CD14-positive monocyte (primary cell): ENCODE data around the gene KRTAP5-4. TPM values are rescaled to one million over a fixed set of nuclear protein-coding genes. Genes with fewer than 3 reads are reported as not detected.

Source experiments
- DNase-seq, 3 donors: peaks; one replicate each; pipeline ENCODE4 v3.0.0-alpha.2; 2011 to 2022
- H2AFZ ChIP-seq: 2 replicates; pipeline ENCODE4 v1.6.0; 2012; ENCODE audit warnings: mild to moderate bottlenecking, low read depth, low read length, inconsistent platforms; ENCODE audit not compliant: insufficient read depth, poor library complexity, severe bottlenecking
- H3K27ac ChIP-seq, 2 donors: 1 replicate in 1 of 2; 2 replicates in 1 of 2; pipeline ENCODE4 v1.5.1; 2012 to 2013; ENCODE audit warnings: low read length in 2 of 2, control low read depth in 1 of 2, inconsistent platforms in 1 of 2, low read depth in 1 of 2, mild to moderate bottlenecking in 1 of 2
- H3K27me3 ChIP-seq, 2 donors: one replicate each; pipeline versions ENCODE4 v1.6.0 to v1.6.1; 2011 to 2013; ENCODE audit warnings: low read length in 2 of 2; ENCODE audit not compliant: control insufficient read depth in 2 of 2, insufficient read depth in 2 of 2
- H3K36me3 ChIP-seq, 2 donors: replicated peaks in 1 of 2; 1 replicate in 1 of 2; 2 replicates in 1 of 2; pipeline versions ENCODE4 v1.5.1 to v1.6.1; 2012 to 2013; ENCODE audit warnings: low read length in 2 of 2, control low read depth in 1 of 2, inconsistent platforms in 1 of 2, mild to moderate bottlenecking in 1 of 2; ENCODE audit not compliant: insufficient read depth in 2 of 2, control insufficient read depth in 1 of 2
- H3K4me1 ChIP-seq, 2 donors: 1 replicate in 1 of 2; 2 replicates in 1 of 2; pipeline versions ENCODE4 v1.5.1 to v1.6.1; 2012 to 2013; ENCODE audit warnings: low read length in 2 of 2, control low read depth in 1 of 2, inconsistent platforms in 1 of 2, mild to moderate bottlenecking in 1 of 2, moderate library complexity in 1 of 2; ENCODE audit not compliant: insufficient read depth in 2 of 2, control insufficient read depth in 1 of 2
- H3K4me2 ChIP-seq: replicated peaks from 2 replicates; pipeline ENCODE3; 2012; ENCODE audit warnings: low read length, moderate library complexity, mild to moderate bottlenecking; ENCODE audit not compliant: poor library complexity, severe bottlenecking; ENCODE audit errors: extremely low read depth
- H3K4me3 ChIP-seq, 3 experiments: fragments of 200-600 bp in 1 of 3; sonication (generic) in 1 of 3; replicated peaks in 1 of 3; 1 replicate in 2 of 3; 2 replicates in 1 of 3; pipeline ENCODE4 v1.5.1; 2011 to 2013; ENCODE audit warnings: low read length in 3 of 3, mild to moderate bottlenecking in 3 of 3, control low read depth in 2 of 3, low read depth in 2 of 3, inconsistent platforms in 1 of 3, moderate library complexity in 1 of 3
- H3K79me2 ChIP-seq: 2 replicates; pipeline ENCODE4 v1.6.0; 2012; ENCODE audit warnings: mild to moderate bottlenecking, control low read depth, inconsistent platforms, low read length, moderate library complexity; ENCODE audit not compliant: insufficient read depth
- H3K9ac ChIP-seq: 2 replicates; pipeline ENCODE4 v1.6.0; 2017; ENCODE audit warnings: low read length, mild to moderate bottlenecking; ENCODE audit not compliant: insufficient read depth, poor library complexity, severe bottlenecking
- H3K9me3 ChIP-seq, 2 donors: replicated peaks in 1 of 2; 1 replicate in 1 of 2; 2 replicates in 1 of 2; pipeline versions ENCODE4 v1.5.1 to v1.6.1; 2012 to 2013; ENCODE audit warnings: low read length in 2 of 2, control low read depth in 1 of 2; ENCODE audit not compliant: control insufficient read depth in 1 of 2, insufficient read depth in 1 of 2
- H4K20me1 ChIP-seq: 2 replicates; pipeline ENCODE4 v1.6.0; 2012; ENCODE audit warnings: mild to moderate bottlenecking, low read length, control low read depth, moderate library complexity; ENCODE audit not compliant: insufficient read depth
- H3K27ac Mint-ChIP-seq, 7 donors: one replicate each; pipeline ENCODE4 v1.8.0; 2020; ENCODE audit warnings: mild to moderate bottlenecking in 7 of 7, mixed read lengths in 7 of 7, moderate library complexity in 6 of 7, inconsistent platforms in 2 of 7
- H3K27me3 Mint-ChIP-seq, 3 donors: one replicate each; pipeline ENCODE4 v1.8.0; 2021 to 2022; ENCODE audit warnings: low read depth in 3 of 3, mild to moderate bottlenecking in 3 of 3, mixed read lengths in 3 of 3, moderate library complexity in 3 of 3, inconsistent platforms in 1 of 3
- H3K36me3 Mint-ChIP-seq, 2 donors: one replicate each; pipeline ENCODE4 v1.8.0; 2020; ENCODE audit warnings: mixed read lengths in 2 of 2, inconsistent platforms in 1 of 2, mild to moderate bottlenecking in 1 of 2
- H3K4me1 Mint-ChIP-seq: one replicate; pipeline ENCODE4 v1.8.0; 2020; ENCODE audit warnings: mild to moderate bottlenecking, mixed read lengths
- H3K4me3 Mint-ChIP-seq, 2 donors: one replicate each; pipeline ENCODE4 v1.8.0; 2020; ENCODE audit warnings: mild to moderate bottlenecking in 2 of 2, mixed read lengths in 2 of 2, moderate library complexity in 1 of 2
- H3K9me3 Mint-ChIP-seq, 7 donors: one replicate each; pipeline ENCODE4 v1.8.0; 2020 to 2022; ENCODE audit warnings: mixed read lengths in 7 of 7, mild to moderate bottlenecking in 6 of 7, moderate library complexity in 6 of 7, inconsistent platforms in 2 of 7
- WGBS: methylation state at CpG from one replicate; pipeline ENCODE4 v1.1.5; 2013; ENCODE audit warnings: missing lambda C conversion rate; ENCODE audit not compliant: insufficient coverage; 5-methylcytosine and 5-hydroxymethylcytosine counted together
- intact Hi-C, 2 donors: fragments of 100-400 bp; cut with micrococcal nuclease; formaldehyde crosslinking; loops; one replicate each; pipeline versions ENCODE4 v1.15.0 to v1.15.1; 2023
- polyA plus RNA-seq, 3 donors: library from polyadenylated mRNA; depleted of rRNA in 1 of 3; unstranded in 2 of 3; stranded (reverse) in 1 of 3; fragments of 300-500 nt in 2 of 3; fragments of >200 nt in 1 of 3; fragmentation: Illumina TruSeq in 2 of 3; gene quantifications; 1 replicate in 2 of 3; 2 replicates in 1 of 3; pipeline ENCODE4 v1.2.3, GENCODE V29; 2012 to 2021
- TF ChIP-seq, protein P1 (sequence below): fragments of 200-600 bp; IDR thresholded peaks from one replicate; pipeline ENCODE4 v1.8.0; 2022; ENCODE audit warnings: antibody characterized with exemption, mild to moderate bottlenecking

Gene KRTAP5-4
- polyA plus RNA-seq, 3 donors, result not detected

DNA sequence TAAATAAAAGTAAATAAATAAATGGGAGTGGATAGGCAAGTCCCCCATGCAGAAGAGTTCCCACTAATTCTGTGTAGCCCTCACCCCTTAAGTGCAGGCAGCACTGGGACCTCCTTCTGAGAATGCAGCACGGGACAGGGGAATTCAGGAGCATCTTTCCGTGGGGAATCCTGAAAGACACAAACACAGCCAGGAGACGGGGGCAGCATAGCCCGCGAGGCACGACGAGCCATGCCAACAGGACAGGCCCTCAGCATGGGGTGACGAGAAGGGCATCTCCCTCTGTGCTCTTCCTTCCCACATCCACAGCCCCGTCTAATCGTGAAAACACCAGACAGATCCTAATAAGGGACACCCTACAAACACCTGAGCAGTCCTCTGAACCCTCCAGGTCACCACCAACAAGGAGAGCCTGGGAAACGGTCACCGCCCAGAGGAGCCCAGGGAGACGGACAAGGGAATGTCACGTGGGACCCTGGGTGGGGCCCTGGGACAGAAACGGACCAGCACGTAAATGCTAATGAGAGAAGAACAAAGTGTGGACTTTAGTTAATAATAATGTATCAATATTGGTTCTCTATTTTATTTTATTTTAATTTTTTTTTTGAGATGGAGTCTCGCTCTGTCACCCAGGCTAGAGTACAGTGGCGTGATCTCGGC lies 14.5 kb upstream of the KRTAP5-4 start:
- Histone ChIP-seq H3K4me1 (no peaks in the 10 kb centered on the region), H4K20me1 (no peaks in the 10 kb centered on the region), H3K9me3 (no peaks in the 10 kb centered on the region), H3K36me3 (no peaks in the 10 kb centered on the region), H3K4me3 (no peak overlapping the region), H3K27ac (no peak overlapping the region), H3K4me2 (no peak overlapping the region), H3K27me3 (no peaks in the 10 kb centered on the region), H3K9ac (no peak overlapping the region), H2AFZ (no peak overlapping the region), H3K79me2 (no peaks in the 10 kb centered on the region)
- TF ChIP-seq, protein P1, sequence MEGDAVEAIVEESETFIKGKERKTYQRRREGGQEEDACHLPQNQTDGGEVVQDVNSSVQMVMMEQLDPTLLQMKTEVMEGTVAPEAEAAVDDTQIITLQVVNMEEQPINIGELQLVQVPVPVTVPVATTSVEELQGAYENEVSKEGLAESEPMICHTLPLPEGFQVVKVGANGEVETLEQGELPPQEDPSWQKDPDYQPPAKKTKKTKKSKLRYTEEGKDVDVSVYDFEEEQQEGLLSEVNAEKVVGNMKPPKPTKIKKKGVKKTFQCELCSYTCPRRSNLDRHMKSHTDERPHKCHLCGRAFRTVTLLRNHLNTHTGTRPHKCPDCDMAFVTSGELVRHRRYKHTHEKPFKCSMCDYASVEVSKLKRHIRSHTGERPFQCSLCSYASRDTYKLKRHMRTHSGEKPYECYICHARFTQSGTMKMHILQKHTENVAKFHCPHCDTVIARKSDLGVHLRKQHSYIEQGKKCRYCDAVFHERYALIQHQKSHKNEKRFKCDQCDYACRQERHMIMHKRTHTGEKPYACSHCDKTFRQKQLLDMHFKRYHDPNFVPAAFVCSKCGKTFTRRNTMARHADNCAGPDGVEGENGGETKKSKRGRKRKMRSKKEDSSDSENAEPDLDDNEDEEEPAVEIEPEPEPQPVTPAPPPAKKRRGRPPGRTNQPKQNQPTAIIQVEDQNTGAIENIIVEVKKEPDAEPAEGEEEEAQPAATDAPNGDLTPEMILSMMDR, result no peak
- WGBS, result 95% methylated on average over 12 of the region's 19 CpGs
- intact Hi-C loops, result no loop called here
- Mint-ChIP-seq H3K4me3 (no peak overlapping the region), H3K27me3 (peaks cover 8 to 36% (median 29%) of the 10 kb centered on the region in 3 donors), H3K36me3 (no peaks in the 10 kb centered on the region), H3K9me3 (no peaks in the 10 kb centered on the region), H3K4me1 (no peaks in the 10 kb centered on the region), H3K27ac (no peak overlapping the region)
- DNase-seq, result no peak

DNA sequence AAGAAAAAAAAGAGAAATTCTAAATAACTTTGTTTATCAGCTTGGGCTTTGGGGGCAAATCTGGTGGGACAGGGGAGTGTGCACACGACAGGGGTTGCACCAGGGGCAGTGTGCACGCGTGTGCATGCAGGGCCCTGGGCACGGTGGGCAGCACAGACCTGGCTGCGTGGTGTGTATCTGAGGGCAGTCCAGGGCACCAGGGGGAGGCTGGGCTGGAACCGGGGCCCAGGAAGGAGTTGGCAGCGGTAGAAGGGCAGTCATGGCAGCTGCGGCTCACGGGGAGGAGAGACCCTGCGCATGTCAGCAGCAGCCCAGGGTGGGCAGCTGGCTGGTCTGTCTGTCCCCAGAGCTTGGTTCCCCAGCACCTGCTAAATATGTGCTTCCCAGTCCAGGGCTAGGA lies 11.9 kb upstream of the KRTAP5-4 start:
- 89% methylated on average over 10 of the region's 10 CpGs for WGBS
- Mint-ChIP-seq H3K36me3 (no peaks in the 10 kb centered on the region), H3K4me1 (peaks cover 1% of the 10 kb centered on the region), H3K9me3 (no peaks in the 10 kb centered on the region), H3K4me3 (no peak overlapping the region), H3K27me3 (peaks cover 10 to 38% (median 25%) of the 10 kb centered on the region in 3 donors), H3K27ac (no peak overlapping the region)
- no peak overlapping the region for H2AFZ ChIP-seq
- H3K9me3 ChIP-seq, result no peaks in the 10 kb centered on the region
- no peaks in the 10 kb centered on the region for H3K79me2 ChIP-seq
- no peaks in the 10 kb centered on the region for H3K4me1 ChIP-seq
- H3K27me3 ChIP-seq, result peaks cover 0 to 5% of the 10 kb centered on the region in 2 donors
- H3K36me3 ChIP-seq, result no peaks in the 10 kb centered on the region
- H4K20me1 ChIP-seq, result no peaks in the 10 kb centered on the region
- H3K4me2 ChIP-seq, result no peak overlapping the region
- H3K27ac ChIP-seq, result no peak overlapping the region
- intact Hi-C loops, result no loop called here
- TF ChIP-seq, protein P1, result no peak
- no peak for DNase-seq
- no peak overlapping the region for H3K4me3 ChIP-seq
- H3K9ac ChIP-seq, result no peak overlapping the region
